ENCODE data around the gene SLC14A1.

- TF ChIP-seq, protein P1, sequence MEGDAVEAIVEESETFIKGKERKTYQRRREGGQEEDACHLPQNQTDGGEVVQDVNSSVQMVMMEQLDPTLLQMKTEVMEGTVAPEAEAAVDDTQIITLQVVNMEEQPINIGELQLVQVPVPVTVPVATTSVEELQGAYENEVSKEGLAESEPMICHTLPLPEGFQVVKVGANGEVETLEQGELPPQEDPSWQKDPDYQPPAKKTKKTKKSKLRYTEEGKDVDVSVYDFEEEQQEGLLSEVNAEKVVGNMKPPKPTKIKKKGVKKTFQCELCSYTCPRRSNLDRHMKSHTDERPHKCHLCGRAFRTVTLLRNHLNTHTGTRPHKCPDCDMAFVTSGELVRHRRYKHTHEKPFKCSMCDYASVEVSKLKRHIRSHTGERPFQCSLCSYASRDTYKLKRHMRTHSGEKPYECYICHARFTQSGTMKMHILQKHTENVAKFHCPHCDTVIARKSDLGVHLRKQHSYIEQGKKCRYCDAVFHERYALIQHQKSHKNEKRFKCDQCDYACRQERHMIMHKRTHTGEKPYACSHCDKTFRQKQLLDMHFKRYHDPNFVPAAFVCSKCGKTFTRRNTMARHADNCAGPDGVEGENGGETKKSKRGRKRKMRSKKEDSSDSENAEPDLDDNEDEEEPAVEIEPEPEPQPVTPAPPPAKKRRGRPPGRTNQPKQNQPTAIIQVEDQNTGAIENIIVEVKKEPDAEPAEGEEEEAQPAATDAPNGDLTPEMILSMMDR (conservative IDR thresholded peaks at IDR 0.05 in 1 of 2, IDR thresholded peaks at IDR 0.05 in 1 of 2; ENCODE audit: extremely low read depth in 1 of 2, insufficient read depth in 1 of 2, low read depth in 1 of 2, low read length in 2 of 2): no peak
- no peak for TF ChIP-seq EZH2 (IDR thresholded peaks at IDR 0.05; ENCODE audit: borderline replicate concordance, low read length)
These were observed 68.7 kb downstream of the SLC14A1 start for GRCh38 chr18:45792506-45793263.

Data from mammary epithelial cell (primary cell).